GM19438 (cell line): ENCODE measurements around the gene SMARCC1.

Experiments
- ATAC-seq: cut with Tn5 transposase; IDR thresholded peaks from one replicate; pipeline ENCODE4 v1.9.1; 2021; ENCODE audit warnings: low read depth; ENCODE audit not compliant: unreplicated experiment

The SMARCC1 gene

DNA sequence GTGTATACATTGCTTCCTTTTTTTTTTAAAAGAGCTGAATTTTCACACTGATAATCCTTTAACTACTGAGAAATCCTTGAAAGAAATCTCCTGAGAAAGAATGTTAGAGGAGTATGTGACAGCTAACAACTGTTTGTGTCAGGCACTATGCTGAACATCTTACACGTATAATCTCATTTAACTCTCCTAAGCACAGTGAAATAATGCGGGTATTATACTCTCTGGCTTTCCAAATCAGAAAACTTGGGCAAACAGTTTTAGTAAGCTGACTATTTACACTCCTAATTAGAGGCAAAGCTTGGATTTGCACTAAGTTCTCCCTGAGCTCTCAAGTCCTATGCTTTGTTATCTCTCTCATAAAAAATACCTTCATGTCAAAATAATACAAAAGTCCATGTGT is 69.3 kb downstream of the SMARCC1 start:
- ATAC-seq: no peak

DNA sequence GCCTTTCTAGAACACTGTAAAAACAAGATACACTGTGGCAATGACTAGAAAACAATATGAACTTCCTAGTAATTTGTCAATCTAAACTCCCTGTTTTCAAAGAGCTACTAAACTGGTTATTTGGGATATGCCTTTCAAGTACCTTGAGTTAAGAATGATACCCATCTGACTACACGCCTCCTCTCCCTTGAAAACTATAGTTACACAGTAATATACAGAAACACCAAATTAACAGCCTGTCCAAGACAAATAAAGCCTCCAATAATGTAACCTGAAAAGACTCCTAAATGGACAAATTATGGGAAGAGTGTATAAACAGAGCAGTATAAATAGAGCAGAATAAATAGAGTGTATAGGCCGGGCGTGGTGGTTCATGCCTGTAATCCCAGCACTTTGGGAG is 70.1 kb downstream of the SMARCC1 start:
- ATAC-seq: no peak

DNA sequence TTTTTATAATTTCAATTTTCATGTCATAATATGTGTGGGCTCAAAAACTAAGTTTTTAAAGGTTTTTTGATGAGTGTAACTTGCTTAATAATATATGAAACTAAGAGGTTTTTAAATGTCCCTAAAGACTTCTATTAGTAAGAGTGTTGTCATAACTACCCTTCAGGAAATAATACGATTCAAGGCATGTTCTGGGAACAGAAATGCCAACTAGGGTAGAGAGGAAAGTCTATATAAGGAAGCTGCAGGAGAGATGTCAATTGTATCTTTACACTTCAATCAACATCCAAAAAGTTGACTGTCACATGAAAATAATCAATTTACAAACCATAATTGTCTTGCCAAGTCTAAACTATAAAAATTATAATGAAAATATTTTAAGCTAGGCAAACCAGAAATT is 76.3 kb downstream of the SMARCC1 start:
- no peak for ATAC-seq

DNA sequence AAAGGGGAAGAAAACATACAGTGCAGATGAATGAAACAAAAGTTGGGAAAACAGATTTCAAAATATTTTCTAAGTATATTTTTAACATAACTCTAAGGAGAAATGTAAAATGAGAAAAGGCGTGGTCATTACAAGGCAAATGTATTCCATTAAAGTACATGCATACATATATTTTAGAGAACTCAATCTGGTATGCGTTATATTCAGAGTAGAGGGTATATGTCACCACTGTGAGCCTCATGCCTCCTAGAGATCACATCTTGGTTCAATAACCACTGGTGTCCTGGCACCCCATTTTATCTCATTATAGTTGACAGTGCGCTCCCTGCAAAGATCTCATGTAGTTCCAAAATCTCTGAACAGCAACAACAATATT is 77.5 kb downstream of the SMARCC1 start:
- ATAC-seq: no peak

DNA sequence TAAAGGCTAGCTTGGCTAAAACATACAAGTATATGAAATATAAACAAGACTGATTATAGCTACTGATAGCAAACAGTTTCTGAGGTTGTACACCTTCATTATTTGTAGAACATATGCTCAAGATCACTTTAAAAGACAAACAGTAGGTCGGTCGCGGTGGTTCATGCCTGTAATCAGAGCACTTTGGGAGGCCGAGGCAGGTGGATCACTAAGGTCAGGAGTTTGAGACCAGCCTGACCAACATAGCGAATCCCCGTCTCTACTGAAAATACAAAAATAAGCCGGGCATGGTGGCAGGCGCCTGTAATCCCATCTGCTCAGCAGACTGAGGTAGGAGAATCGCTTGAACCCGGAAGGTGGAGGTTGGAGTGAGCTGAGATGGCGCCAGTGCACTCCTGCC is 80.3 kb downstream of the SMARCC1 start:
- ATAC-seq: no peak

DNA sequence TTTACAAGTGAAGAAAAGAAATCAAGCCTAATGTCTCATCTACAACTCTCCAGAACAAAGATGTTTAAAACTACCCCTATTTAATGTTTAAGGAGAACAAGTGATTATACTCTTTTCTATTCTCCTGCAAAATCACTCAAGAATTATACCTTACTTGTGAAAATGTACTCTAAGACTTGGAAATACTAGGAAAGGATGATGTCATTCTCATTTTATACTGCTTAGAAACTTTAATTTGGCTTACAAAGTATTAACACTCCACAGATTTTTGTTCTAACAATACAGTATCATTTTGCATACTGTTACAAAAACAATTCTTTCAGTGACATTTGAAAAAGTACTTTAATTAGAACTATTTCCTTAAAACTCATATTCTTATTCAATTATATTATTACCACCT is 89.5 kb downstream of the SMARCC1 start:
- no peak for ATAC-seq

DNA sequence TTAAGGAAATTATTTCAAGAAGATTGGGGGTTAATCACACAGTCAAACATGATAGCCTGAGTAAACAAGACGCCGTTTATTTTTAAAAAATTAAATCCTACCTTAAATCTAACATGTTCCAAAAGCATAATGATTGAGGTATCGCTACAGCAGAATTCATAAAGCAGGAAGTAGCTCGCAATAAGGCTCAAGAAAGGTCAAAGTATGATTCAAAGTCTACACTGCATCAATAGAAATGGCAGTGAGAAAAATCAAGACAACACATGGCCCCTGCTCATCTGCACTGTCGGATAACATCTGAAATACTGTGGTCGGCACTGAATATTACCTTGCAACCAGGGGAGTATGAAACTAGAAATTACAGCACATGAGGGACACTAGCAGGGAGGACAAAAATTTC is 93.2 kb downstream of the SMARCC1 start:
- no peak for ATAC-seq

DNA sequence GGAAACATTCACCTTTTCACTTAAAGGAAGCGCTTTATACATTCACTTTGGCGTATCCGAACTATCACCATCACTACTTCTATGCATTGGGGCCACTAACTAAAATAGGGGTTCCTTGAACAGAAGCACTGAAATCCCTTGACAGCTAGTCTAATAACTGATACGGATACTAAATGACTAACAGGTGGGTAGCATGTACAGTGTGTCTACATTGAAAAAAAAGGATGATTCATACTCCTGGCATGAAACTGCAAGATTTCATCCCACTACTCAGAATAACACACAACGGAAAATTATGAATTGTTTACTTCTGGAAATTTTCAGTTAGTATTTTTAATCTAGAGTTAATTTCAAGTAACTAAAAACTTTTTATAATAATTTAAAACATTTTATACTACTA is 96.7 kb downstream of the SMARCC1 start:
- ATAC-seq: no peak

DNA sequence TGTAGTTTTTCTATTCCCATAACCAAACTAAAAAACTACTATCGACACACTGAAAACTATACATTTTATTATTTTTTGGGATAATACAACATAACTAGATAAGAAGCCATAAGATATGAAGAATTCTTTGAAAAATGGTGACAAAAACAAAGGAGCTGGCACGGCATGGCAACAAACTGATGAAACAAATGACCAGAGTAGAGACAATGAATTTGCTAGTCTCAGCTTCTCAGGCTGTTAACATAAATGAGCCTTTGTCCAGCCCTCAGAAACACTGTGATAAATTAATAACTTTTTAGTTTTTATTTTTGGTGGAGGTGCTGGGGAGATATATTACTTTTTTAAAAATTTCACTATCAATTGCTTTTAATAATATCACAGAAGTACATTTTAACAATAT is 100.7 kb downstream of the SMARCC1 start:
- no peak for ATAC-seq

DNA sequence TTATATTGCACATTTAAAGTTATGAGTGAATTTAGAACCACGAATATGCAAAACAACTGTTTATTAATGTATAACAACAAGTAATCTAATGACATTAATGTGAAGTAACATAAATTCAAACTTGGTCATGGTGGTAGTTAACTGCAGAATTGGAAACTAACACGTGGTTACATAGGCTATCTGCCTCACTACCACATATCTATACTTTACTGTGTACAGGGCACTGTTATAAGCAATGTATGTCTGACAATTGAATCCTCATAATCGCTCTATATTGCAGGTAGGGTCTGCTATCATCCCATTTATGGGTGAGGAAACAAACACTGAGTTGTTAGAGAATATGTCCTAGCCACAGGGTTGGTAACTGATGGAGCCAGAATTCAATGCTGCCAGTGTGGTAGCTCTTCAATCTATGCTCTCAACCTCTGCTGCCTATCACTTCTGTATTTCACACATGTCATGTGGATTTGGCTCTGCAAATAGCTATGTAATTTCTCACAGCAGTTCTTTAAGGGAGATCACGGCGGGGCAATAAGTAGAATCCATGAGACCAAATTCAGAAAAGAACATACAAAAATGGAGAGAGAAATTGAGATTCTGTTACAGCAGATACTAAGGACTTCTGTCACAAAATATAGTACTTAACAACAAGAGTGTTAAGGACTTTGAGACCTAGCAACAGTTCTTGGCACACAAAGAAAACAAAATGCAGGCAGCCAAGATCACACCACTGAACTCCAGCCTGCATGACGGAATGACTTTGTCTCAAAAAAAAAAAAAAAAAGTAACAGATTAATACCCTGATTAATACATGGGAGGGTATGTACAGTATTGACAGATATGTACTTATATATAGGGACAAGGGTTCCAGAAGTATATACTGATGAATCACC is 103.0 kb downstream of the SMARCC1 start:
- no peak for ATAC-seq

DNA sequence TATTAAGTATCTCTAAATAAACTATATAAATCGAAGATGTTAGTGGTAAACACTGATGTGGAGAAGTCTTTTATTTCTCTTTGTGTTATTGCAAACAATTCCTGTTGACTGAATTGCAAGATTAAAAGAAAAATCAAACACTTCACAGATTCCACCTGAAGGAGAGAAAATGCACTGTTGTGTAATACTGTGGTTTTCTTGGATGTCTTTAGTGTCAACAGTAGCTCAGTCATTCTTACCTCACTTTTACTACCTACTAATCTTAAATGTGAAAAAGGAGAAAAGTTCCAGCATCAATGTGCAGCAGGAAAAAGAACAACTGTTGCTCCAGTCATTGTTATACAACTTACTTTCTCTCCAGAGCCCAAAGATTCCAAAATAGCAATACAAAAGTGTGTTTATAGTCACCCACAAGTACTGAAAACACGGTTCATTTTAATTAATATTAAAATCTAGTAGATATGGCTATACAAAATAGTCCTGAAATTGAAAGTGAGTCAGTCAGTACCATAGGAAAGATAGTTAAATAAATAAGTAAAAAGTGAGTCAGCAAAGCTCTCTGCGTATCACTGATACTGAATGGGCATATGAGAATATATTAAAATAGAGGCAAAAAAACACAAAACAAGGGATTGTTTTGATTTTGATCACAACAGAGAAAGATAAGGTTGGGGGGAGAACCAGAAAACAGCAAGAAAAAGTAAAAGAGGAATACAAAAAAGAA is 112.5 kb downstream of the SMARCC1 start:
- ATAC-seq: no peak

DNA sequence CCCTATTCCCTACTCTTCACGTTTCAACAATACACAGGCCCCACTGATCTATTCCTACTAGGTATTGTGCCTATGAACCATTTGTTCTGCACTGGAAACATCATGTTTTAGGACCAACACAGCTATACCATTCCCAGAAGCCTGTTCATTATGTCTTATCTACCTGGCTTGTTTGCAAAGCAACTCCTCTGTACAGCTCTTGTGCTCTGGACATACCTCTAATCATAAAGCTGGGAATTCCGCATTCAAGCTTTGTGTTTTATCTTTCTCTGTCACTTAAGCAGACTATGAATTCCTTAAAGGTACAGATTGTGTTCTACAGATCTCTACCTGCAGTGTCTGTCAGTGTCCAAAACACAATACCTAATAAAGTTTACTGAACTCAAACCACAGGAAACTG is 115.6 kb downstream of the SMARCC1 start:
- no peak for ATAC-seq

DNA sequence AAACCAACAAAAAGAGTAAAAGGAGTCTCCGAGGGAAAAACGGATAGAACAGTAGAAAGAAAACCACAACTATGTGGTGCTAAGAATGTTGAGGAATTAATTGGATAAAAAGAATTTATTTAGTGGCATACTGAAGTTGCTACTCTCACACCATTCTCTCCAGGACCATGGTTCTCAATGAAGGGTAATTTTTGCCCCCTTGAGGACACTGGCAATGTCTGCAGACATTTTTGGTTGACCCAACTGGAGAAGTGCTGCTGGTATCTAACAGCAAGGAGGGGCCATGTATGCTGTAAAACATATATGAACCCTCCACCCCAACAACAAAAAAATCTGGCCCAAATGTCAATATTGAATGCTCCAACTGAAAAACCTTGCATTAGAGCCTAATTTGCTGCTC is 117.2 kb downstream of the SMARCC1 start:
- no peak for ATAC-seq

DNA sequence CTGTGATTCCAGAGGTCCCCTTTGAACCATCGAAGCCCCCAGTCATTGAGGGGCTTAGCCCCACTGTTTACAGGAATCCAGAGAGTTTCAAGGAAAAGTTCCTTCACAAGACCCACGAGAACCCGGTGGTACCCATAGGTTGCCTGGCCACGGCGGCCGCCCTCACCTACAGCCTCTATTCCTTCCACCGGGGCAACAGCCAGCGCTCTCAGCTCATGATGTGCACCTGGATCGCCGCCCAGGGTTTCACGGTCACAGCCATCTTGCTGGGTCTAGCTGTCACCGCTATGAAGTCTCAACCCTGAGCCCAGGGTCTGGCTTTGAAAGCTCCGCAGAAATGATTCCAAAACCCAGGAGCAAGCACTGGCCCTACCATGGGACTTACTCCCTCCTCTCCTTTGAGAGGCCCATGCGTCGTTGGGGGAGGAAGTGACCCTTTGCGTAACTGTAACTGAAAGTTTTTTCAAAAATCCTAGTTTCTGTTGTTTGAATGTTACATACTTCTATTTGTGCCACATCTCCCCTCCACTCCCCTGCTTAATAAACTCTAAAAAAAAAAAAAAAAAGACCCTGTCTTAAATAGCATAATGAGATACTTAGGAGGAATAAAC is 118.0 kb downstream of the SMARCC1 start:
- ATAC-seq: no peak

DNA sequence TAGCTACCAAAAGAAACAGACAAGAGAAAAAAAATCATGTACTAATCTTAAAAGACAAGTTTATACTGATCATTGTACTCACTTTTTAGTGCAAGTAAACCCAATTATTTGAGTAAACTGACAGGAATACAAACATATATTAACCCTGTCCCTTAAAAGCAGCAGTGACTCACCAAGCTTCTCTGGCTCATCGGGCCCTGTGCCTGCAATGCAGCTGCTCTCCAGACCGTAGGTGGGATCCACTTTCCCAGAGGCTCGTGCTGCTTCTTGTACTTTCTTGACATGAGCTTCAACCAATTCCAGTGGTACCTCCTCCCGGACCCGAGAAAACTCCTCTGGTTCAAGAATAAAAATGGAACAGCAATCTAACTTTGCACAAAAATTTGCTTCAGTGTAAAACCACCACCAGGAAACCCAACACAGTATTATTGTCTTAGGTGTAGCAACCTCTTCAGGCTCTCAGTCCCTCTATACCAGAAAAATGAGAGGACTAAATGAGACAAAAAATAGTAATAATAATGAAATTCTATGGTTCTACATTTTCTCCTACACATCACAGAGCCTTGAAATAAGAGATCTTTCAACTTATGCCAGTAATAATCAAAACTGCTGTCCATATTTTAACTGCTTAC is 120.5 kb downstream of the SMARCC1 start:
- no peak for ATAC-seq

DNA sequence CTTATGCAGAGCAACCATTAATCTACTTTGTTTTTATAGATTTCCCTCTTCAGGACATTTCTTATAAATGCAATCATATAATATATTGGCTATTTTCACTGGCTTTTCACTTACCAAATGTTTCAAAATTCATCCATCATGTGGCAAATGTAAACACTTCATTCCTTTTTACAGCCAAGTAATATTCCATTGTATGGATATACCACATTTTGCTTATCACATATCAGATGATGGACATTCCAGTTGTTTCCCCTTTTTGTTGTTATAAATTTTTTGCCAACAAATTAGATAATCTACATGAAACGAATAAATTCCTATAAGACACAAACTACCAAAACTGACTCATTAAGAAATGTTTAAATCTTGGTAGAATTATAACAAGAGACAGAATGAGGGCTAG is 123.2 kb downstream of the SMARCC1 start:
- ATAC-seq: no peak

DNA sequence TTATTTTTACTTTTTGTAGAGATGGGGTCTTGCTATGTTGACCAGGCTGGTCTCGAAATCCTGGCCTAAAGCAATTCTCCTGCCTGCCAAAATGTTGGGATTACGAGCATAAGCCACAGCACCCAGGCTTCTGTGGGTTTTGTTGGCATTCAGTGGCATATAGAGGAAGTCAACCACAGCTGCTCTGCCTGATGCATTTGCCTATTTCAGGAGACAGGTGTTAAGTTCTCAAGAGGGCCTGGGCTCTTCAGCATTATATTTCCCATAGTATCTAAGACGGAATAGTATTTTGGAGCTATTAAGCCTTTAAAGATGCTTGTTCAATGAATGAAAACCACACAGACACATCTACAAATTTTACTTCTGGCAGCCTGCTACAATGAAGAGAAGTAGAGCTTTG is 129.6 kb downstream of the SMARCC1 start:
- ATAC-seq: no peak

DNA sequence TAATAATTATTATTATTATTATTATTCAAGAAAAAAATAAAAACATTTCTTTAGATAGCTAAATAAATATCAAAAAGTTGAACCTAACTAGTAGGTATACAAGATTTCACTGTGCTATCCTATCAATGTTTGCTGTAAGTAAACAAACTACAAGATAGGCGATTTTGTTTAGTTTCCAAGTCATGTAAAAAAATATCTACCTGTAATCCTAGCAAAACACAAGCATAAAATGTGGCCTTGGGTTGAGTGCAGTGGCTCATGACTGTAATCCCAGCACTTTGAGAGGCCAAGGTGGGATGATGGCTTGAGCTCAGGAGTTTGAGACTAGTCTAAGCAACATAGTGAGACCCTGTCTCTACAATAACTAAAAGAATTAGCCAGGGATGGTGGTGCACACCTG is 131.4 kb downstream of the SMARCC1 start:
- ATAC-seq: no peak

DNA sequence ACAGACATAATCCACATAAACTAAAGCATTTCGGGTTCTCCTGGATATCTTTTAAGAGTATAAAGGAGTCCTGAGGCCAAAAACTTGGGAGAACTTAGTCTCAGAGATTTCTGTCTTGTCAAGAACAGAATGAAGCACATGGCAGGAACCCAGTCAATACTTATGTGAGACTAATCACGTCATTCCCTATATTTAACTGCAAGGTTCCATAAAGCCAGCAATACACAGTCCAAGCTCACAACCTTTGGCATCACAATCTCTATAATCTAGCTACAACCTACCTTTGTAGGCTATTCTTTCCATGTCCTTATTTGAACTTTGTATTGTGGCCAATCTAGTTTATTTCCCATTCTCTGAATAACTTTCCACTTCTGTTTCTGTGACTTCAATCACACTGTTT is 134.1 kb downstream of the SMARCC1 start:
- no peak for ATAC-seq

DNA sequence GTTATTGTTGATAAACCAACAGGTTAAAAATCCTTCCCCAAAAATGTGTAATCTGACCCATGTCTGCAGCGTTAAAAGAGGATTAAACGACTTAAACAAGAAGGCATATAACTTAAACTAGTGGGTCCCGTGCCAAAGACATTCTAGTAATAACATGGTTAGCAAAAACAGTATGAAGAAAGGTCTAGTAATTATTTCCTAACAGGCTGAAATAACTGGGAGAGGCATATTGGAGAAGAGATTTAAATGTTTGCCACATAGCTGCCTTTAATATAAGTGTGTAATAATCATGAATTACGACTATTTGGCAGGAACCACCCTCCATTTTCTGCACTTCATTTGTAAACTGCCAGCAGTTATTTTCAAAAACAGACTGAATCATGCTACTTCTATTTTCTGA is 135.3 kb downstream of the SMARCC1 start:
- no peak for ATAC-seq

DNA sequence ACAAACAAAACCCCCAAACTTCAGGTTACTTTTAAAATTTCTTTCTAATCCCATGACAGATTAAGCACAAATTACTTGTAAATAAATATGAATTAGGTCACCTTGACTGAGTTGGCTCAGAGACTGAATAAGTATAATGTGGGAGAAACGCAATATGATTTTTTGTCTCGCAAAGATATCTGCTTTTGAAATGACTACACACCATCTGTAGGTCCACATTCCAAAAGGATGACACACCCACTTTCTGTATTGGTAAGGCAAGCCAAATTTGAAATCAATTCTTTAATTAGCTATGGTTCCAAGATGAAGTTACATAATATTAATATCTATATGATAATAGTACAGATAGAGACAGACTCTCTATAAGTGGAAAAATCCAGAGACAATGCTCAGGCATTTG is 136.1 kb downstream of the SMARCC1 start:
- no peak for ATAC-seq
